Thoracic aorta (tissue), 2 donors: ENCODE results near the gene PREP. TPM values are rescaled to one million over a fixed set of nuclear protein-coding genes. Genes with fewer than 3 reads are reported as not detected.

Source experiments
- ATAC-seq: fragments of 150-250 bp; one replicate; pipeline ENCODE4 v1.8.0; 2017; ENCODE audit warnings: low read depth; ENCODE audit not compliant: insufficient number of reproducible peaks, low FRiP score
- DNase-seq: peaks from one replicate; pipeline ENCODE4 v3.0.0-alpha.2; 2020; ENCODE audit warnings: low spot score
- H3K27ac ChIP-seq, 2 donors: fragments of 200-600 bp; sonication (generic); 1 replicate in 1 of 2; 2 replicates in 1 of 2; pipeline ENCODE4 v1.5.1; 2016; ENCODE audit warnings: mild to moderate bottlenecking in 2 of 2, moderate library complexity in 2 of 2
- H3K27me3 ChIP-seq: fragments of 200-600 bp; sonication (generic); replicated peaks from 2 replicates; pipeline ENCODE4 v1.6.0; 2016; ENCODE audit warnings: mild to moderate bottlenecking; ENCODE audit not compliant: insufficient read depth
- H3K36me3 ChIP-seq: fragments of 200-600 bp; sonication (generic); one replicate; pipeline ENCODE4 v1.5.1; 2016
- H3K4me1 ChIP-seq, 2 donors: fragments of 200-600 bp; sonication (generic); 1 replicate in 1 of 2; 2 replicates in 1 of 2; pipeline versions ENCODE4 v1.5.1 to v1.6.0; 2016; ENCODE audit warnings: low read depth in 2 of 2, mild to moderate bottlenecking in 1 of 2; ENCODE audit not compliant: control insufficient read depth in 1 of 2
- H3K4me3 ChIP-seq: fragments of 200-600 bp; sonication (generic); 2 replicates; pipeline ENCODE4 v1.5.1; 2016; ENCODE audit warnings: mild to moderate bottlenecking
- H3K9me3 ChIP-seq: fragments of 200-600 bp; sonication (generic); 2 replicates; pipeline ENCODE4 v1.5.1; 2016
- total RNA-seq, 2 donors: library from RNA; depleted of rRNA; stranded (reverse); fragments of >200 nt; gene quantifications; one replicate each; pipeline versions ENCODE4 v1.1.0 to v1.2.3, GENCODE V29; 2016
- TF ChIP-seq, protein P1 (sequence below): fragments of 200-600 bp; sonication (generic); IDR thresholded peaks from one replicate; pipeline ENCODE4 v1.5.1; 2019; ENCODE audit warnings: antibody characterized with exemption

Gene PREP
- total RNA-seq, 2 donors from 2014 or later = 12.6 to 17.9 TPM

DNA sequence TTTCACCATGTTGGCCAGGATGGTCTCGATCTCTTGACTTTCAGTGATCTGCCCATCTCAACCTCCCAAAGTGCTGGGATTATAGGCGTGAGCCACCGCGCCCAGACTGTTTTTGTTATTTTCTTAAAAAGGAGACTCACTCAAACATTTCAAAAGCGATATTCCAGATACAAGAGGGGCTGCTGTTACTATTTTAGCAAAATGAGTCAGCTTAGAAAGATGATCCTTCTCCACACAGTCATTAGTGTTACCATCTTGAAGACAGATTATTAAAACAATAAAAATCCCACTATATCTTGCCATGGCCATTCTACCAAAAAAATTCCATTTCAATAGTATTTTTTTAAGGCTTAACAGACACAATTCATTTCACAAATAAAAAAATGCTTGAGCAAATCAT is 102.8 kb downstream of the PREP start:
- no peak for DNase-seq
- TF ChIP-seq, protein P1, sequence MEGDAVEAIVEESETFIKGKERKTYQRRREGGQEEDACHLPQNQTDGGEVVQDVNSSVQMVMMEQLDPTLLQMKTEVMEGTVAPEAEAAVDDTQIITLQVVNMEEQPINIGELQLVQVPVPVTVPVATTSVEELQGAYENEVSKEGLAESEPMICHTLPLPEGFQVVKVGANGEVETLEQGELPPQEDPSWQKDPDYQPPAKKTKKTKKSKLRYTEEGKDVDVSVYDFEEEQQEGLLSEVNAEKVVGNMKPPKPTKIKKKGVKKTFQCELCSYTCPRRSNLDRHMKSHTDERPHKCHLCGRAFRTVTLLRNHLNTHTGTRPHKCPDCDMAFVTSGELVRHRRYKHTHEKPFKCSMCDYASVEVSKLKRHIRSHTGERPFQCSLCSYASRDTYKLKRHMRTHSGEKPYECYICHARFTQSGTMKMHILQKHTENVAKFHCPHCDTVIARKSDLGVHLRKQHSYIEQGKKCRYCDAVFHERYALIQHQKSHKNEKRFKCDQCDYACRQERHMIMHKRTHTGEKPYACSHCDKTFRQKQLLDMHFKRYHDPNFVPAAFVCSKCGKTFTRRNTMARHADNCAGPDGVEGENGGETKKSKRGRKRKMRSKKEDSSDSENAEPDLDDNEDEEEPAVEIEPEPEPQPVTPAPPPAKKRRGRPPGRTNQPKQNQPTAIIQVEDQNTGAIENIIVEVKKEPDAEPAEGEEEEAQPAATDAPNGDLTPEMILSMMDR = no peak
- H3K27me3 ChIP-seq = no peaks in the 10 kb centered on the region
- no peak for ATAC-seq
- H3K4me1 ChIP-seq = no peaks in the 10 kb centered on the region
- no peak overlapping the region for H3K4me3 ChIP-seq
- H3K9me3 ChIP-seq = no peaks in the 10 kb centered on the region
- H3K36me3 ChIP-seq = peaks cover 8% of the 10 kb centered on the region
- no peak overlapping the region for H3K27ac ChIP-seq

DNA sequence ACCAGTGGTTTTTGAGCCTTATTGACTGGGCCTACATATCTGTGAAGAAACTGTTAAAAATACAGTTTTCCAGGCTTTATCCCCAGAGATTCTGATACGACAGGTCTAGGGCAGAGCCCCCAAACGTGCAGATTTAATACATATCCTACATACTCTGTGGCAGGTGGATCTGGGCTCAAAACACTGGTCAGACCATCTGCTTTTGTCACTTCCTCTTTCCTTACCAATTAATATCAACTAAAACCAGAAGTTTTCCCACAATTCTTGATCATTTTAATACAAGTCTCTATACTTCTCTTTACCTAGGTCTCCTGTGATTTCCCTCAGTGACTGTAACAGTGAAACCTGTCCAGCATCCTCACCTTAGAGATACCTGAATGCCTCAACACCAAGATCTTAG is 108.8 kb downstream of the PREP start:
- TF ChIP-seq, protein P1 = no peak

DNA sequence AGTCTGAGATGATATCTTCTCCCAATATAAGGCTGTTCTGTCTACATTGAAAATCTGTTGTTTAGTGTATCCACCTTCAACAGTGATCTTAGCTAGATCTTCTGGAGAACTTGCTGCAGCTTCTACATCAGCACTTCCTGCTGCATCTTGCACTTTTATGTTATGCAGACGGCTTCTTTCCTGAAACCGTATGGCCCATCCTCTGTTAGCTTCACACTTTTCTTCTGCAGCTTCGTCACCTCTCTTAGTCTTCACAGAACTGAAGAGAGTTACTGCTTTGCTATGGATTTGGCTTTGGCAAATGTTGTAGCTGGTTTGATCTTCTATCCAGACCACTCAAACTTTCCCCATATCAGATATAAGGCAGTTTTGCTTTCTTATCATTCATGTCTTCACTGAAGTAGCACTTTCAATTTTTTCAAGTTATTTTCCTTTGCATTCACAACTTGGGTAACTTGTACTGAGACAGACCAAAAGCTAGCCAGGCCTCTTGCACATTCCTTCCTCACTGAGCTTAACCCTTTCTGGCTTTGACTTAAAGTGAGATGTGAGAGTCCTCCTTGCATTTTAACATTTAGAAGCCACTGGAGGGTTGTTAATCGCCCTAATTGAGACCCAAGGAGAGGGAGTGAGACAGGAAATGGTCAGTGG is 110.1 kb downstream of the PREP start:
- TF ChIP-seq, protein P1 = no peak
- Histone ChIP-seq H3K9me3 (no peaks in the 10 kb centered on the region), H3K4me1 (no peaks in the 10 kb centered on the region), H3K27ac (no peak overlapping the region), H3K27me3 (no peaks in the 10 kb centered on the region), H3K4me3 (no peak overlapping the region), H3K36me3 (no peaks in the 10 kb centered on the region)
- ATAC-seq (no peak), DNase-seq (no peak)

More for the DNA sequence above, 108.8 kb downstream of the PREP start:
- H3K27me3 ChIP-seq = no peaks in the 10 kb centered on the region
- no peak overlapping the region for H3K27ac ChIP-seq
- H3K9me3 ChIP-seq = no peaks in the 10 kb centered on the region
- no peaks in the 10 kb centered on the region for H3K36me3 ChIP-seq
- no peaks in the 10 kb centered on the region for H3K4me1 ChIP-seq
- no peak for ATAC-seq
- H3K4me3 ChIP-seq = no peak overlapping the region
- no peak for DNase-seq

DNA sequence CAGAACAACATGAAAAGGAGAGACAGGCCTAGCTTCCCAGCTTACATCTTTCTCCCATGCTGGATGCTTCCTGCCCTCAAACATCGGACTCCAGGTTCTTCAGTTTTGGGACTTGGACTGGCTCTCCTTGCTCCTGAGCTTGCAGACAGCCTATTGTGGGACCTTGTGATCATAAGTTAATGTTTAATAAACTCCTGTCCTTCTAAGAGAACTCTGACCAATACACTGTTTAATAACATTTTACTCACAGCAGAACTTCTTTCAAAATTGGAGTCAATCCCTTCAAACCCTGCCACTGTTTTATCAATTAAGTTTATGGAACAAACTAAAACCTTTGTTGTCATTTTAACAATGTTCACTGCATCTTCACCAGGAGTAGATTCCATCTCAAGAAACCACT is 111.4 kb downstream of the PREP start:
- no peaks in the 10 kb centered on the region for H3K4me1 ChIP-seq
- ATAC-seq (no peak), DNase-seq (no peak)
- no peak overlapping the region for H3K4me3 ChIP-seq
- H3K36me3 ChIP-seq = no peaks in the 10 kb centered on the region
- H3K27me3 ChIP-seq = no peaks in the 10 kb centered on the region
- TF ChIP-seq, protein P1 = no peak
- no peak overlapping the region for H3K27ac ChIP-seq
- H3K9me3 ChIP-seq = no peaks in the 10 kb centered on the region

DNA sequence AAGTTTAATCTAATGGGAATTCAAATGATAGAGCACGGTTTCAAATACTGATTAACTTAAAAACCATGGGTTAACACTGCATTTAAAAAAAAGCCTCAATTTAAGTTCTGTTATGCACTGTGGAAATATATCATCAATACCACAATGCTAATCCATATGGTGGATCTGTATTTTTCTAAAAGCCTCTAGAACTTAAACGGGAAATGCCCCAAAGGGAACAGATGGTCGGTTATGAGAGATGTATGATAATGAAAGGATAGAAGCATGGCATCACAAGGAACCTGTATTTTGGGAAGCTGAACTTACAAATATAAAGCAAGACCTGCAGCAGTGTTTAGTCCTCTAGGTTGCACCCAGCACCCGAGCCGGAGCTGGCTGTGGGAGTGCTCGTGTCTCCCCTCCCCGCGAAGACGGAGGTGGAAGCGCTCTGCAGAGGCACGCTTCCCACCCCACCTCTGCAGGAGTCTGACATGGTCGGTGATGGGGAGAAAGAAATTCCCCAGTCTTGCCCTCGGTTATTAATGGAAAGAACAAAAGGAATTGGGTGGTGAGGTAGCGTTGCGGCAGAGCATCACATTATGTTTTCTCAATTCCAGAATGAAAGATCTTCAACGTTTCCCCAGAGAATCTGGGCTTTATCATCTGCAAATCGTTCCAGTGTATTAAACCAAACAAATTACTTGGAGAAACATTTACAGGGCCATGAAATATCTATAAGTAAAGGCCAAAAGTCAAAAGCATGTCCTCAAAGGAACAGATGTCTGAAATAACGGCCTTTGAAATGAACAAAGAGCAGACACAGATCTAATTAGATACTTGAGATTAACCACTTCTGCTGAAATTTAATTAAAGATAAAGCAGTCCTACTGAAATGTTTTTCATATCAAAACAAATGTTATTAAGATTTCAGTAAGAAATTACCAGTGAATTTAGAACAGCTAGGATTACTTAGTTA is 120.0 kb downstream of the PREP start:
- Histone ChIP-seq H3K9me3 (no peaks in the 10 kb centered on the region), H3K27me3 (no peaks in the 10 kb centered on the region), H3K27ac (no peak overlapping the region), H3K36me3 (peaks cover 19% of the 10 kb centered on the region), H3K4me1 (no peaks in the 10 kb centered on the region), H3K4me3 (no peak overlapping the region)
- ATAC-seq (no peak), DNase-seq (no peak)
- TF ChIP-seq, protein P1 = no peak
